ENCODE results near the gene PAQR5. TPM values are rescaled to one million over a fixed set of nuclear protein-coding genes. Genes with fewer than 3 reads are reported as not detected.

The PAQR5 gene
- total RNA-seq, 1 experiment from 2014 or later: 34.0 TPM

DNA sequence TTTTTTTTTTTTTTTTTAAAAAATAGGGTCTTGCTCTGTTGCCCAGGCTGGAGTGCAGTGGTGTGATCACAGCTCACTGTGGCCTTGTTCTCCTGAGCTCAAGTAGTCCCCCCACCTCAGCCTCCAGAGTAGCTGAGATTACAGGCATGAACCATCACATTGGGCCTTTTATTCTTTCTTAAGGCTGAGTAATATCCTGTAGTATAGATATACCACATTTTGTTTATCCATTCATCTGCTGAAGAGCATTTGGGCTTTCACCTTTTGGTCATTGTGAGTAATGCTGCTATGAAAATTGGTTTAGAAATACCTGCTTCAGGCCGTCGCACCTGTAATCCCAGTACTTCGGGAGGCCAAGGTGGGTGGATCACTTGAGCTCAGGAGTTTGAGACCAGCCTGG lies 42.6 kb downstream of the PAQR5 start:
- peaks cover 41 to 62% of the 10 kb centered on the region in 2 experiments for H3K4me1 ChIP-seq (ENCODE audit: control insufficient read depth in 1 of 2, insufficient read depth in 2 of 2, low read length in 2 of 2)
- H3K36me3 ChIP-seq (ENCODE audit: control insufficient read depth in 1 of 2, insufficient read depth in 2 of 2, low read length in 2 of 2): no peaks in the 10 kb centered on the region
- no peak for DNase-seq (ENCODE audit: low read depth, low spot score)
- ATAC-seq: no peak
- H3K9ac ChIP-seq (ENCODE audit: low read length): no peak overlapping the region
- no peaks in the 10 kb centered on the region for H3K27me3 ChIP-seq (ENCODE audit: insufficient read depth, low read length)
- H3K79me2 ChIP-seq (ENCODE audit: insufficient read depth, low read length): no peaks in the 10 kb centered on the region
- H3K9me3 ChIP-seq (ENCODE audit: control insufficient read depth in 1 of 2, insufficient read depth in 1 of 2, low read depth in 1 of 2, low read length in 2 of 2): no peaks in the 10 kb centered on the region
- intact Hi-C loops (cut with micrococcal nuclease): no loop called here
- ChIA-PET POLR2A (no interaction called here), RAD21 (ENCODE audit: low non-redundant PET in 1 of 2, low total read pairs in 2 of 2, uncharacterized antibody in 2 of 2, unreplicated experiment in 2 of 2) (no interaction called here), CTCF (no interaction called here)
- no peak overlapping the region for H3K4me2 ChIP-seq (ENCODE audit: low read length)
- BruUV-seq (replicated peaks): no TSS peak
- H2AFZ ChIP-seq (ENCODE audit: low read depth, low read length, poor library complexity, severe bottlenecking): no peak overlapping the region
- no peak overlapping the region for H3K27ac ChIP-seq (ENCODE audit: low read depth, low read length)
- H4K20me1 ChIP-seq (ENCODE audit: insufficient read depth): no peaks in the 10 kb centered on the region
- TF ChIP-seq YY1 (IDR thresholded peaks at IDR 0.05; ENCODE audit: extremely low read depth, insufficient replicate concordance, low read depth, low read length) (no peak), REST (IDR thresholded peaks at IDR 0.05; ENCODE audit: low read depth) (no peak), RAD21 (IDR thresholded peaks at IDR 0.05; ENCODE audit: low read depth) (no peak), SRF (IDR thresholded peaks at IDR 0.05; ENCODE audit: low read depth) (no peak), CEBPB (IDR thresholded peaks at IDR 0.05; ENCODE audit: low read depth) (no peak), SP1 (IDR thresholded peaks at IDR 0.05; ENCODE audit: low read depth) (no peak), EZH2 (IDR thresholded peaks at IDR 0.05) (no peak), CBX3 (IDR thresholded peaks at IDR 0.05; ENCODE audit: low read depth) (no peak), ZFX (IDR thresholded peaks at IDR 0.05) (no peak), MAX (IDR thresholded peaks at IDR 0.05) (no peak), SIN3A (IDR thresholded peaks at IDR 0.05; ENCODE audit: low read depth) (no peak), EGR1 (IDR thresholded peaks at IDR 0.05; ENCODE audit: low read depth) (no peak), CTCF (IDR thresholded peaks at IDR 0.05 in 2 of 3, conservative IDR thresholded peaks at IDR 0.05 in 1 of 3; ENCODE audit: borderline replicate concordance in 1 of 3, insufficient read depth in 1 of 3, low read depth in 2 of 3, low read length in 2 of 3) (no peak), POLR2AphosphoS5 (IDR thresholded peaks at IDR 0.05; ENCODE audit: low read depth, low read length) (no peak), EZH2phosphoT487 (IDR thresholded peaks at IDR 0.05; ENCODE audit: borderline replicate concordance) (no peak), JUND (IDR thresholded peaks at IDR 0.05) (no peak), FOSL1 (IDR thresholded peaks at IDR 0.05; ENCODE audit: low read depth) (no peak), ELF1 (IDR thresholded peaks at IDR 0.05; ENCODE audit: borderline replicate concordance, low read depth) (no peak)
- TF ChIP-seq, protein P1, sequence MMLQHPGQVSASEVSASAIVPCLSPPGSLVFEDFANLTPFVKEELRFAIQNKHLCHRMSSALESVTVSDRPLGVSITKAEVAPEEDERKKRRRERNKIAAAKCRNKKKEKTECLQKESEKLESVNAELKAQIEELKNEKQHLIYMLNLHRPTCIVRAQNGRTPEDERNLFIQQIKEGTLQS (IDR thresholded peaks at IDR 0.05): no peak
- no peaks in the 10 kb centered on the region for H3K9me2 ChIP-seq (ENCODE audit: insufficient read depth)
- H3K4me3 ChIP-seq (replicated peaks in 1 of 2; ENCODE audit: low read depth in 1 of 2, low read length in 2 of 2): no peak overlapping the region

Data from HCT116 (cell line).